HG02763 (cell line): ENCODE measurements around the gene VPS26B.
"Not testable (repeated sequence)": the region's sequence is repeated elsewhere in the genome, so short reads cannot be mapped to it uniquely, and the experiment has no call there.

ENCODE experiments used
- ATAC-seq: cut with Tn5 transposase; IDR thresholded peaks from one replicate; pipeline ENCODE4 v1.9.1; 2021; ENCODE audit warnings: mild to moderate bottlenecking, moderate library complexity; ENCODE audit not compliant: unreplicated experiment

VPS26B gene

DNA sequence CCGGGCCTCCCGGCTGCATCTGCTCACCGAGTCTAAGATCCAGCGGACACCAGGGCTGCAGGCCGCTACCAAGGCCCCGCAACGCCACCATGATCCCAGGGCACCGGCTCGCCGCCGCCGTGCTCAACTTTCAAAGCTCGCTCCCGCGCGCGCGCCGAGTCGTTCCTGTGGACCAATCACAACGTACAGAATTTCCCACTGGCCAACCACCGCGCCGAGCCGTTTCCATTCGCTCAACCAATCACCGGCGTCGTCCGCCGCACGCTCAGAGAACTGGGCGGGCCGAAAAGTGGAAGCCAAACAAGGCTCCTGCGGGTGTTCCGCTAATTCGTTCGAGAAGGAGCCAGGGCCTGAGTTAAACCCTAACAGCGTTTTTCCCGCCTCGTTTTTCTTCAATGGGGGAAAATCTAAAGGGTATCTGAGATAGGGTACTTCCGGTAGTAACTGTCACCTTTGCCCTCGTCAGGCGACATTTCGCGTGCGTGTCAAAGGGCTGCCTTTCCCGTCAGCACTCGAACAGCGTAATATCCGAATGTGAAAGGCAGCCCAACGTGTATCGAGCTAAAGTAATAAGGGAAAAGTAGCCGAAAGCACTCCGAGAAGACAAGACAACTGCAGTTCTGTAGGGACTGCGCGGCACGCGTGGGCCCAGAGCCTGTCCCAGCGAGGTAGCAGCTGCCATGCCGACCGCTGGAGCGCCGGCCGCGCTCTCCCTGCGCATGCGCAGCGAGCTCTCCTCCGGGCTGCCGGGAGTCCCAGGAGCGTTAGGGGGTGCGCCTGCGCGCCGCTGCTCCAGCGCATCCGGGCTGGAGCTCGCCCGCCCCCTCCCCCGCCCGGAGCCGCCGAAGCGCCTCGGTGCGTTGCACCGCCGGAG, at the start of gene VPS26B, which contains the start of gene NCAPD3:
Gene VPS26B (plus strand): TSS at position 836 of the 874 bp plus-strand sequence. CDS start 452 bp downstream, outside the sequence.
Gene NCAPD3 (minus strand): TSS at position 132 of the 874 bp plus-strand sequence. CDS start 41 bp downstream, at position 91.
- ATAC-seq = peak; percentile 77

DNA sequence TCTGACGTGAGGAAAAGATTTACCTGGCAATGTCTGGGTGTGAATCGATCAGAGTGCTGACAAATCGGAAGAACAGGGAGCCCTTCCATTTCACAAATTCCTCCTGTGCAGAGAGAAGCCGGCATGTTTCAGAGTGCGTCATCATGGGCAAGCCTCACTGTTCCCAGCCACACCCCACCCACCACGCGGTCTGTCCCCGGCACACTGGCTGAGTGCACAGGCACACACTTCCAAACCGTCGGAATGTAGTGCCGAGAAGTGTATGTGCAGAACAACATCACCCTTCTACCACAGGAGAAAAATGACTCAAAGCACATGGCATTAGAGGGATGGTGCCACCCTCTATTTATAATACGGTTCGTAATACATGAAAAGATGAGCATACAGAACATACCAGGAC, 48.2 kb upstream of the VPS26B start:
- ATAC-seq = no peak

DNA sequence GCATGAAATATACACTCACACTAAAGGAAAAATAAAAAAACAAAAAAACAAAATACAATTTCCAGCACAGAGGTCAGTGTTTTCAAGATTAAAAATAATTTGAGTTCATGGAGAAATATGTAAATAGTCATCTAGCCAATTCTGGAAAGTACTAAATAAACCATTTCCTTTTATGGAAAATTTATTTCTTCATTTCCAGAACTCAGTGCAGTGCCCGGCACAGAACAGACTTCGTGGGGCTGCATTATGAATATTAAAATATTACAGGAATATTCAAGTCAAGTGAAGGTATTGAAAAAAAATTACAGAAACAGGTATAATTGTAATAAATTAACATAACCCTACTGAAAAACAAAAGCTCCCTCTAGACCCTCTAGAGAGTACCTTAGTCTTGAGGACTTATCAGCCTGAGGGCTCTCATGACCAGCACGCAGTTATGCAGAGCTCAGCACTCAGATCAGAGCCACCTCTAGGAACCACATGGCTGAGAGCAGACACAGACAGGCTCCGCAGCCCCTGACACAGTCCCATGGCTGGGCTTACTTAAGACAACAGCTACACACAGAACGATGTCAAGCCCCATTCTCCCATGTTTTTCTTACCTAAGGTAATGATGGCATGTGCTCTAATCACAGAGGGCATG, 46.3 kb upstream of the VPS26B start:
- ATAC-seq = no peak

DNA sequence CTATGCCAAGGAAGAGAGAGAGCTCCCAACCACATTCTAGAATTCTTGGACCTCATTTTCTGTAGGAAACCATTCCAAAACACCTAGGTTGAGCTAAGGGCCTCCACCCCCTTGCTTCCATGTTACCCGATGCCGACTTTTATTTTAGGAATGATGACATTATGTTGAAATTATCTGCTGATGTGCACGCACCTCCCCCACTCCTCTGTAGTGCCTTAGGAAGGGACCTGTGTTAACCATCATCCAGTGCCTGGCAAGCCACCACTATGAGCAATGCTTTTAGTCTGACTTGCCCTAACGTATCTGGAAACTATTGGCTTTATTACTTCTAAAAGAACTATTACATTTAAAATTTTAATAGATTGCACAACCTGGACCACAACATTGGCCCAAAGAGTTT, 42.8 kb upstream of the VPS26B start:
- no peak for ATAC-seq

DNA sequence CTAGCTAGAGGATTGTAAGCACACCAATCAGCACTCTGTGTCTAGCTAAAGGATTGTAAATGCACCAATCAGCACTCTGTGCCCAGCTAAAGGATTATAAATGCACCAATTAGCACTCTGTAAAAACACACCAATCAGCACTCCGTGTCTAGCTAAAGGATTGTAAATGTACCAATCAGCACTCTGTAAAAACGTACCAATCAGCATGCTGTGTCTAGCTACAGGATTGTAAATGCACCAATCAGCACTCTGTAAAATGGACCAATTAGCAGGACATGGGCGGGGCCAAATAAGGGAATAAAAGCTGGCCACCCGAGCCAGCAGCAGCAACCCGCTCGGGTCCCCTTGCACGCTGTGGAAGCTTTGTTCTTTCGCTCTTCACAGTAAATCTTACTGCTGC, 36.4 kb upstream of the VPS26B start:
- ATAC-seq = not testable (repeated sequence)

DNA sequence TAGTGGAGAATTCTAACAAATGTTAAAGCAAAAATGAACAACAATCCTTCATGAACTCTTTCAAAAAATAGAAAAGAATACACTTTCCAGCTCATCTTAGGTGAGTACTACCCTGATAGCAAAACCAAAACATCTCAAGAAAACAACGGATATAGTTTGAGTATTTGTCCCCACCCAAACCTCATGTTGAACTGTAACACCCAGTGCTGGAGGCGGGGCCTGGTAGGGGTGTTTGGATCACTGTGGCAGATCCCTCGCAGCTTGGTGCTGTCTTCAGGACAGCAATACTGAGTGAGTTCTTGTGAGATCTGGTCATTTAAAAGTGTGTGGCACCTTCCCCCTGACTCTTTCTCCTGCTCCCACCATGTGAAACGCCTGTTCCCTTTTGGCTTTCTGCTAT, 27.7 kb upstream of the VPS26B start:
- ATAC-seq = no peak

DNA sequence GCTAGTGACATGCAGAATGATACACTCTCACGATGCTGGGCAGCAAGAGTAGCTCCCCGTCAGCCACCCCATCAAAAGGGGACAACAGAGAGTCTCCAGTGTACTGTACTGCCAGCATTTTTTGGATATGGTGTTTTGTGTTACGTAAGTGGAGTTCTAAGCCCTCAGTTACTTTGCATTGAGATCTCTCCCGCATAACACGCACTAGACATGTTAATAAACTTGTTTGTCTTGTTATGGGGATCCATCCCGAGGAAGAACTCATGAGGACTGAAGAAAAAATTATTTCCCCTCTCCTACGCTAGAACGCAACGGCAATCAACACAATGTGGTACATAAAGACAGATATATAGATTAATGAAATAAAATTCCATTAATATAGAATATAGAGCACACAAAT, 24.9 kb upstream of the VPS26B start:
- ATAC-seq = no peak

DNA sequence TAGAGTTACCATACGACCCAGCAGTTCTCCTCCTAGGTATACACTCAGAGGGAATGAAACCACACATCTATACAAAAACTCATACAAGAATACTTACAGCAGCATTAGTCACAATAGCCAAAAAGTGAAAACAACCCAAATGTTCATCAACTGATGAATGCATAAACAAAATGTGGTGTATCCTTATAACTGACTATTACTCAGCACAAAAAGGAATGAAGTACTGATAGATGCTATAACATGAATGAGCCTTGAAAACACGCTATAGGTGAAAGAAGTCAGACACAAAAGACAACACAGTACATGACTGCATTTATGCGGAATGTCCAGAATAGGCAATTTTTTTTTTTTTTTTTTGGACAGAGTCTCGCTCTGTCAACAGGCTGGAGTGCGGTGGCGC, 23.8 kb upstream of the VPS26B start:
- ATAC-seq = no peak

DNA sequence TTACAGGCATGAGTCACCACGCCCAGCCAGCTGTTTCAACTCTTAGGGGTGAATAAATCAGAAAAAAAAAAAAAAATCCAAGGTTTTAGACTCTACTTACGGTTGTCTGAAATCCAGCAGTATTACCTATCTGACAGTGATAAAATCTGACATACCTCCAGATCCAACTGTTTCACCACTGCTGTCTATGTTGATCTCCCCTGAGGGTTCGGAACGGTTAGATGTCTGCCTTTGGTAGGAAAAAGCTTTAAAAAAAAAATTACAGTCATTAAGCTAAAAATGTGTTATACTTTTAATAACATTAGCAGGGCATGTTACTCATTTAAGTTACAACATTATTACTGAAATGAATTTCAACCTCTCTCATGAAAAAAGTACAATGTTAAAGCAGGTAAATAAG, 21.8 kb upstream of the VPS26B start:
- ATAC-seq = no peak

DNA sequence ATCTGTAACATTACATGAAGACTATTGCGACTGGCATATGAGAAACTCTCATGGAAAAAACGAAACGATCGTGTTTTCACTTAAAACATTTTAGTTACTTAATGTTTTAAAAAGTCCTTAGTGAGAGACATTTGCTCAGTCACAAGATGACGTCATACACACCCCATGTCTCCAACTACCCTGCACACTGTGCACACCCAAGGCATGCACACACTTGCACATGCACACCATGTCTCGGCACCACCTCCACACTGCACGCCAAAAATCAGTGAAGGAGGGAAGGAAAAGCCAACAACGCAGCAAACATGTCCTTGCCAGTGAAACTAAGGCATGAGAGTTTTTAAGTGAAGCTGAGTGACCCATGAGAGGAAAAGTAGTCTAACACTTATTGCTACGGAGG, 18.7 kb upstream of the VPS26B start:
- ATAC-seq = no peak

DNA sequence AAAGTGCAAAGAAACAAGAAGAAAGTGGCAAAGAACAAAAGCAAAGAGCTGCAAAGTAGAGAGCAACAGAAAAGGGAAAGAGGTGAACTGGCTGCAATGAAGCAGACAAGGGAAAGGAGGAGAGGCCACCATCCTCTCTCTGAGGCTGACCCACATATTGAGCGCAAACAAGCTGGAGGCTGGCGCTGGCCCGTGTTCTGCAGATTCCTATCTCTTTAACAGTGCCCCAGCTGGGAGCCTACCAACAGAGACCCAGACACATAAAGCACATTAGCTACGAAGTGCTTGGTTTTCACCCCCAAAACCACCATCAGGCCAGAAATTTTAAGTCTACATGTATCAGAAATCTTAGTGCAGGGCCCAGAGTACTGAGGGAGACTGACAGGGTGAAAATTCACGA, 18.3 kb upstream of the VPS26B start:
- ATAC-seq = no peak

DNA sequence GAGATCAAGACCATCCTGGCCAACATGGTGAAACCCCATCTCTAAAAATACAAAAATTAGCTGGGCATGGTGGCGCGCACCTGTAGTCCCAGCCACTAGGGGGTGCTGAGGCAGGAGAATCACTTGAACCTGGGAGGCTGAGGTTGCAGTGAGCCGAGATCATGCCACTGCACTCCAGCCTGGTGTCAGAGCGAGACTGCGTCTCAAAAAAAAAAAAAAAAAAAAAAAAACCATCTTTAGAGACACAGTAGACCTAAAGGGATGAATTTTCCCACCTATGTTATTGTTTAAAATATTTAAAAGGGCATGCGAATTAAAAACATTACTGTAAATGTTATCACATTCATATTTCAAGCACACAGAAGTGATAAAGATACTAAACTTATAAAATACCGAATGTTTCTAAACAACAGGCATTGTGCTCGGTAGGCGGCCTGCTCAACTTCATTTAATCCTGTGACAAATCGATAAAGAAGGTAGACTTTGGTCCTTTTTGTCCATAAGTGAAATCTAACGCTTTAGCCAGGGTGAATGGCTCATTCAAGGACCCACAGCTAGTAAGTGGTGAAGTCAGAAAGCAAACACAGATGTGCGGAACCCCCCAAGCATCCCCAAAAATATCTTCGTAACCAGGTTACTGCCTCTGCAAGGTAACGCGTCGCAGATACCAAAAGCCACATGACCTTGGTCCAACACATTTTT, 16.8 kb upstream of the VPS26B start:
- no peak for ATAC-seq

DNA sequence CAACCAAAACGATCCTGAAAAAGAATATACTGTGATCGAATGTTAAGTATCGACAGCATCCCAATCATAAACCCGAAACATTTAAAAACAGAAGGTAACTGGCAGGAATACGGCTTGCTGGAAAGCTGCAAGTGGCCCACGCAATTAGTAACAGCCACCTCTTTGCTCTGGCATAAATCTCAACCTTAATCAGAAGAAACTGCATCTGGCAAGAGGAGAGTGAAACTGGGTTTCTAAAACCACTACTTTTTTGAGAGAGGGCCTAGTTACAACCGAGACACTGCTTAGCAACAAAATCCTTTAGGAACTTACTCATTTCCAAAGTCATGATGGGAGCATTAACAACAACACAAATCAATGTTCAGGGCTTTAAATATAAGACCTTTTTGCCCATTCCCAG, 8.6 kb upstream of the VPS26B start:
- ATAC-seq = no peak

DNA sequence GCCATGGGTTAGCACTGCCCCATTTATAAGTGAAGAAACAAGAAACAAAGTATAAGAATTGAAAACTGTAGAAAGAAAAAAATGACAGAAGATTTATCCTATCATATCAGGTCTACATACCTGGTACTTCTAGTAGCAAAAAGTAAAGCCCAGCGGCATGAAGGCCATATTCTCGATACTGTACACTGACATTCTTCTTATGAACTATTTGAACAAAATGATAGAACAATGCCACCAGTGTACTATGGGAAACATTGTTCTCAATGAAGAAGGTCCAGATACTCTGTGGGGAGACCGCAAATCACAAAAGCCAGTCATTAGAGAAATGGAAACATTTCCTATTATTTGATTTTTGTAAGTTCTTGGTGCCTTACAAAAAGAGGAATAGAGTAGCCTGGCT, 7.7 kb upstream of the VPS26B start:
- ATAC-seq = no peak

DNA sequence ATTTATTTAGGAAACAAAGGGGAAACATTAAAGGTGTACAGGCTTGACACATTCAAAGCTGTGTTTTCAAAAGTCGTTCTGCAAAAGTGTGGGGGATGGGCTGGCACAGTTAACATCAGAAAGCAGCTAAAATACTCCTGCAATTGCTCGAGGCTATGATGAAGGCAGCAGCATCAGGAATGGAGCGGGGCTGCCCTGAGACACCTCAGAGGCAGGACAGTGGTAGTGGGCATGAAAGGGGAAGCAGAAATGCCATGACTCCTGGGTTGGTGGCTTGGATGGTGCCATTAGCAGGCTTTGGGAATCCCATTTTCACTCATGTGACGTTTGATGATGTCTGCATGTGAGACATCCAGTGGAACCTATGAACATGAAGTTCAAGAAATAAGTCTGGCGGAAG, 1.4 kb upstream of the VPS26B start:
- no peak for ATAC-seq

DNA sequence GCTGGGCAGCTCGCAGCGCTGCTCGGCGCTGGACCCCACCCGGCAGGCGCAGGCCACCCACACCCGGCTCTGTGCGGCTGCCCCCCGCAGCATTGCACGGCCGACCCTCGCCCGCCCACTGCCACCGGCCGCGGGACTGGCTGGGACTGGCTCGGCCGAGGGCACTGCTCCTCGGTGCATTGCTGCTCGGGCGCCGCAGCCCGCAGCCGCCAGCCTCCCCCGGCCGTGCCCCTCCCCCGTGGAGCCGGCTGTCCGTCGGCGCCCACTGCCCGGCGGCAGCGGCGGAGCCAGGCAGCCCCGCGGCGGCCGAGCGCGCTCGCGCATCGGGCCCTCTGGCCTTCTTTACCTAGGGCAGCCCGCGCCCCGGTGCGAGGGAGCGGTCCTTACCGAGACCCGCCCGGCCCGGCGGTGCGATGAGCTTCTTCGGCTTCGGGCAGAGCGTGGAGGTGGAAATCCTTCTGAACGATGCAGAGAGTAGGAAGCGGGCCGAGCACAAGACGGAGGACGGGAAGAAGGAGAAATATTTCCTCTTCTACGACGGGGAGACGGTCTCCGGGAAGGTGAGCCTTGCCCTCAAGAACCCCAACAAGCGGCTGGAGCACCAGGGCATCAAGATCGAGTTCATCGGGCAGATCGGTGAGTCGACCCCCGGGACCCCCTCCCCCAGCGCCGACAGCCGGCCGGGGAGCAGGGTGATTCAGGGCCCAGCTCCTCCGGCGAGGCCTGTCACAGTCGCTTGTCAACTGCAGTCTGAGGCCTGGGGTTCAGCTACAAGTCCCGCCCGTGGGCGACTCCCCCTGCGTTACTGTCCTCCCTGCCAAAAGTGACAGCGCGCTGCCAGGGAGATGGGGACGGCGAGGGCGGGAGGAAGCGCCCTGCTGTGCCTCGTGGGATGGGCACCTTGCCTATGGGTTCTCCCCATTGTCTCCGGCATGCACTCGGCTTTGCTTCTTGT, 516 bp downstream of the VPS26B start:
- ATAC-seq = peak; percentile 14

DNA sequence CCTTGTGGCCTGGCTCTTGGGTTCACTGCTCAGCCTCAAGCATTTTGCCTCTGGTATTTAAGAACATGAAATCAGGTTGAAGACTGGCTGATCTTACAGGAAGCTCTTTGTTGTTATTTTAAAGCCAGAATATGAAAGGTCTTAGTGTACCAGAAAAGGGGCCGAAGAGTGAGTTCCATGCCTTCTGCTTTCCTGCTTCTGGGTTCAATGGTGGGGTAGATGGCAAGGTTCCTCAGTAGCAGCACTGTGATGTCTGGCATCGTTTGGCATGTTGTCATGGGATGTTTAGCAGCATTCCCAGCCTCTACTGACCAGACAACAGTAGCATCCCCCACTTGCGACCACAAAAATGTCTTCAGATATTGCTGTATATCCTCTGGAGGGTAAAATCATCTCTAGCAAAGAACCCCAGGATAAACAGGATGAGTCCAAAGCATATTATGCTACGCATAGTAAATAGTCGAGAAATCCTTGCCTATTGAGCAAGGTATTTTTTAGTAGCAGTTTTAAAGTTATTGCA, 2.4 kb downstream of the VPS26B start:
- no peak for ATAC-seq

DNA sequence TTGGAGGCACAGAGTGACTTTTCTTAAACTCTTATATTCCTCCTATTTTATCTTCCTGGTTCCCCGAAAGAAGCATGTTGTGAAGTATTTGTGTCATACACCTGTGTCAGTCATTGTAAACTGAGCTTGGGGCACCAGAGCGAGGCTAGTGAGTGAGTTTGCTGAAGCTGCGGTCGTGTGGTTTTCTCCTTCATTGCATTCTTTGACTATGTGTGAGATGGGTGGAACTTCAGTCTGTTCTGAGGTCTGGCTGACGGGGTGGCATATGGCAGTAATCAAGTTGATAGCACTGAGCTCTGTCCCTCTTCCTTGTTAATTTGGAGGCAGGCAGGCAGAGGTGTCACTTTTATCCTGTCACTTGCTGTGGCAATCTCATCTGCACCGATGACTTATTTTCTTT, 4.2 kb downstream of the VPS26B start:
- peak; percentile 42 for ATAC-seq

DNA sequence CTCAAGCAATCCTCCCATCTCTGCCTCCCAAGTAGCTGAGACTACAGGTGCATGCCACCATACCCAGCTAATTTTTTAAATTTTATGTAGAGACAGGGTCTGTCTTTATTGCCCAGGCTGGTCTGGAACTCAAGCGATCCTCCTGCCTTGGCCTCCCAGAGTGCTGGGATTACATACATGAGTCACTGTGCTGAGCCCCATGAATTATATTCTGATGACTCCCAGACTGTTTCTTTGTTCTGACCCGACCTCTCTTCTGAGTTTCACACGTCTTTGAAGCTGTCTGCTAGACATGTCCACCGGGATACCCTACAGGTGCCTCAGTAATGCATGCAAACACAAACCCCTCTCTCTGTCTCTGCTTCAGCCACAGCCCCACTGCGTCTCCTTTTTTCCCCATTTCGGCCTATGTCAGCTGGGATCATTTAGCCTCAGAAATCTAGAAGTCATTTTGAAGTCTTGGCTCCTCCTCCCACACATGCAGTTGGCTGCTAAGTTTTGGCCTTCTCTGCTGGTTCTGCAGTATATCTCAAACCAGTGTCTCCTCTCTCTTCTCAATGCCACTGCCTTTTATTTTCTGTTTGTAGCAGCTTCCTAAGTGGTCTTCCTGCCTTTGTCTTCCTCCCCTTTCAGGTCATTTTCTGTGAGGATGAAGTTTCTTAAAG, 4.8 kb downstream of the VPS26B start:
- no peak for ATAC-seq

DNA sequence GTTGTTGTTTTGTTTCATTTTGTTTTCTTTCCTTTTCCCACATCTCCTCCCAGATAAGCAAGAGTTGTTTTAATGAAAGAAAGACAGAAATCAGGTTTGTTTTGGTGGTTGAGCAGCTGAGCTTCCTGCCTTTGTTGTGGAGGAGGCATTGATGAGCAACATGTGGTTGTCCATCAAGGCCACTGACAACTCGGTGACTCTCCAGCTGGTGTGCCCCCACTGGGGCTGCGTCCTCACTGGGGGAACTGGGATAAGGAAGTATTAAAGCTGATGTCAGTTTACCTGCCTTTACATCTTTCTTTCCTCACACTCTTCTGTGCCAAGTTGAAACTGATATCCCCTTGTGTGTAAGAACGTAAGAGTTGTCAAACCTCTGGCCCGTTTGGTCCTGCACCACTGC, 5.9 kb downstream of the VPS26B start:
- ATAC-seq = no peak
